A673 (cell line): ENCODE measurements around the gene FRAS1. TPM values are rescaled to one million over a fixed set of nuclear protein-coding genes. Genes with fewer than 3 reads are reported as not detected.

Source experiments
- BruUV-seq: library from RNA; stranded (reverse); fragments of 400-500 nt; replicated peaks from 2 replicates; lab custom pipeline; 2021; lab: Mats Ljungman, UMichigan
- CTCF ChIA-PET: fragments of 300-600 bp; sonication (Branson Sonifier 250); formaldehyde crosslinking; loops from one replicate; lab custom pipeline; 2022; ENCODE audit warnings: antibody characterized with exemption; lab: Charles Lee
- POLR2A ChIA-PET: fragments of 300-600 bp; sonication (Branson Sonifier 250); formaldehyde crosslinking; loops from one replicate; lab custom pipeline; 2022; ENCODE audit warnings: antibody characterized with exemption; ENCODE audit not compliant: low non-redundant PET; lab: Charles Lee
- DNase-seq: peaks from one replicate; pipeline ENCODE4 v3.0.0-alpha.2; 2015; ENCODE audit warnings: low spot score
- H3K27ac ChIP-seq: fragments of 200-600 bp; sonication (generic); 2 replicates; pipeline ENCODE4 v1.5.1; 2016; ENCODE audit warnings: mixed run types, low read depth, mild to moderate bottlenecking, mixed read lengths, antibody characterized with exemption, low read length; ENCODE audit not compliant: poor library complexity, severe bottlenecking
- H3K27me3 ChIP-seq: fragments of 200-600 bp; sonication (generic); replicated peaks from 2 replicates; pipeline ENCODE4 v1.6.1; 2017; ENCODE audit warnings: mixed run types, low read depth, mild to moderate bottlenecking, mixed read lengths, antibody characterized with exemption, low read length; ENCODE audit not compliant: insufficient read depth, poor library complexity
- H3K36me3 ChIP-seq: fragments of 200-600 bp; sonication (generic); 2 replicates; pipeline ENCODE4 v1.6.1; 2016; ENCODE audit warnings: mixed run types, mild to moderate bottlenecking, mixed read lengths, antibody characterized with exemption, low read length; ENCODE audit not compliant: insufficient read depth, poor library complexity, severe bottlenecking
- H3K4me1 ChIP-seq: fragments of 200-600 bp; sonication (generic); 2 replicates; pipeline ENCODE4 v1.6.1; 2017; ENCODE audit warnings: mixed run types, mild to moderate bottlenecking, mixed read lengths, antibody characterized with exemption, low read length; ENCODE audit not compliant: insufficient read depth, poor library complexity, severe bottlenecking
- H3K4me3 ChIP-seq: fragments of 200-600 bp; sonication (generic); 2 replicates; pipeline ENCODE4 v1.5.1; 2016; ENCODE audit warnings: low read depth, mixed run types, mild to moderate bottlenecking, mixed read lengths, low read length; ENCODE audit not compliant: poor library complexity, severe bottlenecking
- H3K9me3 ChIP-seq: fragments of 200-600 bp; sonication (generic); 2 replicates; pipeline ENCODE4 v1.6.1; 2016; ENCODE audit warnings: mixed run types, low read depth, mild to moderate bottlenecking, mixed read lengths, antibody characterized with exemption, low read length; ENCODE audit not compliant: poor library complexity, severe bottlenecking
- EZH2 ChIP-seq: fragments of 200-600 bp; sonication (generic); IDR thresholded peaks from 2 replicates; pipeline ENCODE4 v1.6.1; 2017; ENCODE audit warnings: borderline replicate concordance, low read depth, mild to moderate bottlenecking, mixed read lengths, antibody characterized with exemption, low read length; ENCODE audit not compliant: poor library complexity, severe bottlenecking
- intact Hi-C: fragments of 100-400 bp; cut with micrococcal nuclease; formaldehyde crosslinking; loops from one replicate; pipeline ENCODE4 v1.10.0; 2022; ENCODE audit not compliant: unreplicated experiment
- total RNA-seq: library from RNA; stranded (reverse); gene quantifications from 2 replicates; pipeline ENCODE4 v1.2.3, GENCODE V29; 2021
- TF ChIP-seq, protein P1 (sequence below): fragments of 300-800, 200-600 bp; sonication (generic); conservative IDR thresholded peaks from 2 replicates; pipeline ENCODE4 v1.5.1; 2017; ENCODE audit warnings: low read depth, mild to moderate bottlenecking, antibody characterized with exemption, low read length, moderate library complexity, mixed read lengths

The FRAS1 gene
- total RNA-seq, 1 experiment from 2014 or later: 0.06 TPM

DNA sequence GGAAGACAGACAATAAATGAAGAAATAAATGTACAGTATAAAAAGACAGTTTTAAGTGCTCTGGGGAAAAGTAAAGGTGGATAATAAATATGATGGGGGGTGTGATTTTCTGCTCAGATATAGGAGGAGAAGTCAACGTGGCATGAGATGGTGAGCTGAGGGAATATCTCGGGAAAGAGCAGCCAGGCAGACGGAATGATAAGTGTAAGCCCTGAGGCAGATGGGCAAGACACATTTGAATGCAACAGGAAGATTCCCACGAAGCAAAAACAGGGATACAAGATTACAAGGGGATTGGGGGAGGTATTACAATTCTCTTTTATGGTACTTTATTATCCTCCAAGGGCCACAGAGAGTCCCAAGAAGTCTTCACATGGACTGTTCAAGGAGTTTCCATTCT, 505.6 kb downstream of the FRAS1 start:
- Histone ChIP-seq H3K4me1 (no peaks in the 10 kb centered on the region), H3K27me3 (no peaks in the 10 kb centered on the region), H3K9me3 (no peaks in the 10 kb centered on the region), H3K36me3 (no peaks in the 10 kb centered on the region), H3K27ac (no peak overlapping the region), H3K4me3 (no peak overlapping the region)
- TF ChIP-seq, protein P1, sequence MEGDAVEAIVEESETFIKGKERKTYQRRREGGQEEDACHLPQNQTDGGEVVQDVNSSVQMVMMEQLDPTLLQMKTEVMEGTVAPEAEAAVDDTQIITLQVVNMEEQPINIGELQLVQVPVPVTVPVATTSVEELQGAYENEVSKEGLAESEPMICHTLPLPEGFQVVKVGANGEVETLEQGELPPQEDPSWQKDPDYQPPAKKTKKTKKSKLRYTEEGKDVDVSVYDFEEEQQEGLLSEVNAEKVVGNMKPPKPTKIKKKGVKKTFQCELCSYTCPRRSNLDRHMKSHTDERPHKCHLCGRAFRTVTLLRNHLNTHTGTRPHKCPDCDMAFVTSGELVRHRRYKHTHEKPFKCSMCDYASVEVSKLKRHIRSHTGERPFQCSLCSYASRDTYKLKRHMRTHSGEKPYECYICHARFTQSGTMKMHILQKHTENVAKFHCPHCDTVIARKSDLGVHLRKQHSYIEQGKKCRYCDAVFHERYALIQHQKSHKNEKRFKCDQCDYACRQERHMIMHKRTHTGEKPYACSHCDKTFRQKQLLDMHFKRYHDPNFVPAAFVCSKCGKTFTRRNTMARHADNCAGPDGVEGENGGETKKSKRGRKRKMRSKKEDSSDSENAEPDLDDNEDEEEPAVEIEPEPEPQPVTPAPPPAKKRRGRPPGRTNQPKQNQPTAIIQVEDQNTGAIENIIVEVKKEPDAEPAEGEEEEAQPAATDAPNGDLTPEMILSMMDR: no peak
- TF ChIP-seq EZH2: no peak
- intact Hi-C loops: no loop called here
- no peak for DNase-seq
- CTCF ChIA-PET: no interaction called here
- POLR2A ChIA-PET: no interaction called here
- BruUV-seq: no TSS peak

DNA sequence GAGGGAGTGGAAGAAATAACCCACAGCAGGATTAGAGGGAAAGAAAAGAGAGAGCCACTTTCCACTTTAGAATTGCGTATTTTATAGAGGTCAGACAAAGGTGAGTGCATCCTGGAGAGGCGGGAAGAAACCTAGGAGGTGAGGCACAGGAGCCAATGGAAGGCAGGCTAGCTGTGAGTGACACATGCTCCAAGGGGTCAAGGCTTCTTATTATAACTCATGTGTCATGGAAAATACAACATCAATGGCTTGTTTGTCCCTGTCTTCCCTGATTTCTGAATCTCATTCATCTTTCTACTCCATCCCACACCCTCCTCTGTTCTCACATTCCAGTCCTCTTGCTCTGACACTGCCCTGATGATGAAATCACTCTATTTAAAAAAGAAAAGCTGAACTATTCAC, 508.8 kb downstream of the FRAS1 start:
- ChIA-PET POLR2A (no interaction called here), CTCF (no interaction called here)
- no peaks in the 10 kb centered on the region for H3K36me3 ChIP-seq
- H3K27me3 ChIP-seq: no peaks in the 10 kb centered on the region
- no TSS peak for BruUV-seq
- no peak overlapping the region for H3K4me3 ChIP-seq
- no peak overlapping the region for H3K27ac ChIP-seq
- TF ChIP-seq EZH2: no peak
- TF ChIP-seq, protein P1: no peak
- DNase-seq: no peak
- no peaks in the 10 kb centered on the region for H3K9me3 ChIP-seq
- intact Hi-C loops: no loop called here
- H3K4me1 ChIP-seq: no peaks in the 10 kb centered on the region

DNA sequence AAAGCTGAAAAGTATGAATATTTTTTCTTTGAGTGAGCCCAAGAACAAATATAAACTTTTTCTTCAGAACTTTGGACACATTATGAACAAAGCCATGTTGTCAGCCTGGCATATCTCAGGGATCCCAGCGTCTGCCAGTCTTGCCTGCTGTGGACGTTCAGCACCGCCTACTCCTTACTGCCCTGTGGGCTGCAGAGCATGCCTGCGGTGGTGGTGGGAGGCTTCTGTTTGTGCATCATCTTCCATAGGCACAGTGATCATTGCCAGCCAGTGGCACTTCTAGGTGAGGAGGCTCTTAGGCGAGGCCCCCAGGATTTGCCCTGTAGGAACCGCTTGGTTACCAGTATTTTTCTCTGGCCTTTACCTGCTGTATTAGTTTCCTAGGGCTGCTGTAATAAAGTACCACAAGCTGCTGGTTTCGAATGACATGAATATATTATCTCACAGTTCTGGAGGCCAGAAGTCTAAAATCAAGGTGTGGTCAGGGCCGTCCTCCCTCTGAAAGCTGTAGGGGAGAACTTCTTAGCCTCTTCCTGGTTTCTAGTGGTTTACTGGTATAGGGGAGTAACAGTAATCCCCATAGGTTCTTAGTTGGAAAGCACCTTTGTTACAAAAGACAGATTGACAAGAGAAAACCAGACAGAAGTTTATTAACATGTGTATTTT, 509.8 kb downstream of the FRAS1 start:
- no peak for DNase-seq
- ChIA-PET POLR2A (no interaction called here), CTCF (no interaction called here)
- TF ChIP-seq, protein P1: no peak
- no peak for TF ChIP-seq EZH2
- no TSS peak for BruUV-seq
- intact Hi-C loops: no loop called here
- Histone ChIP-seq H3K9me3 (no peaks in the 10 kb centered on the region), H3K36me3 (no peaks in the 10 kb centered on the region), H3K4me1 (no peaks in the 10 kb centered on the region), H3K27me3 (no peaks in the 10 kb centered on the region), H3K27ac (no peak overlapping the region), H3K4me3 (no peak overlapping the region)
